ENCODE measurements around the gene SEPTIN2. TPM values are rescaled to one million over a fixed set of nuclear protein-coding genes. Genes with fewer than 3 reads are reported as not detected.

SEPTIN2 gene
- total and polyA plus RNA-seq, 2 donors from 2014 or later: 187 to 435 TPM

DNA sequence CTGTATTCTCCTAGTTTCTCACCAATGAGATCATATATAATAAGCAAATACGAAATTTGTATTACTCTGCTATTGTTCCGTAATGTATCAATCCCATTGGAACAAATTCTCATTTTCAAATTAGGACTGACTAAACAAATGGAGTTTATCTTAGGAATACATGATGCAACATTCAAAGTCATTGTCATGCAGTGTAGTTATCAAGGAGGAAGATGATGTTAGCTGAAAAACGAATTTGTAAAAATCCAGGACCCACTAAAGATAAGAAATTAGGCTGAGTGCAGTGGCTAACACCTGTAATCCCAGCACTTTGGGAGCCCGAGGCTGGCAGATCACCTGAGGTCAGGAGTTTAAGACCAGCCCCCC, 14.9 kb downstream of the SEPTIN2 start:
- Histone ChIP-seq H3K9ac (ENCODE audit: low read length in 3 of 3) (no peak overlapping the region), H3K27me3 (ENCODE audit: control insufficient read depth, insufficient read depth, low read length) (no peaks in the 10 kb centered on the region), H3K27ac (ENCODE audit: low read depth in 2 of 2, low read length in 2 of 2) (no peak overlapping the region), H3K36me3 (ENCODE audit: control insufficient read depth in 2 of 3, insufficient read depth in 3 of 3, low read length in 3 of 3) (peaks cover 6 to 10% (median 6%) of the 10 kb centered on the region in 3 donors), H3K4me3 (ENCODE audit: low read length in 3 of 3) (no peak overlapping the region), H3K4me1 (ENCODE audit: control insufficient read depth in 2 of 3, insufficient read depth in 2 of 3, low read depth in 1 of 3, low read length in 3 of 3) (no peaks in the 10 kb centered on the region), H3K9me3 (ENCODE audit: control insufficient read depth in 2 of 3, insufficient read depth in 1 of 3, low read length in 3 of 3) (no peaks in the 10 kb centered on the region)
- DNase-seq: no peak
- no peak for FAIRE-seq
- TF ChIP-seq, protein P1, sequence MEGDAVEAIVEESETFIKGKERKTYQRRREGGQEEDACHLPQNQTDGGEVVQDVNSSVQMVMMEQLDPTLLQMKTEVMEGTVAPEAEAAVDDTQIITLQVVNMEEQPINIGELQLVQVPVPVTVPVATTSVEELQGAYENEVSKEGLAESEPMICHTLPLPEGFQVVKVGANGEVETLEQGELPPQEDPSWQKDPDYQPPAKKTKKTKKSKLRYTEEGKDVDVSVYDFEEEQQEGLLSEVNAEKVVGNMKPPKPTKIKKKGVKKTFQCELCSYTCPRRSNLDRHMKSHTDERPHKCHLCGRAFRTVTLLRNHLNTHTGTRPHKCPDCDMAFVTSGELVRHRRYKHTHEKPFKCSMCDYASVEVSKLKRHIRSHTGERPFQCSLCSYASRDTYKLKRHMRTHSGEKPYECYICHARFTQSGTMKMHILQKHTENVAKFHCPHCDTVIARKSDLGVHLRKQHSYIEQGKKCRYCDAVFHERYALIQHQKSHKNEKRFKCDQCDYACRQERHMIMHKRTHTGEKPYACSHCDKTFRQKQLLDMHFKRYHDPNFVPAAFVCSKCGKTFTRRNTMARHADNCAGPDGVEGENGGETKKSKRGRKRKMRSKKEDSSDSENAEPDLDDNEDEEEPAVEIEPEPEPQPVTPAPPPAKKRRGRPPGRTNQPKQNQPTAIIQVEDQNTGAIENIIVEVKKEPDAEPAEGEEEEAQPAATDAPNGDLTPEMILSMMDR (IDR thresholded peaks at IDR 0.05; ENCODE audit: borderline replicate concordance, extremely low read depth, insufficient read depth): no peak
- intact Hi-C loops (cut with DNase I): no loop called here

DNA sequence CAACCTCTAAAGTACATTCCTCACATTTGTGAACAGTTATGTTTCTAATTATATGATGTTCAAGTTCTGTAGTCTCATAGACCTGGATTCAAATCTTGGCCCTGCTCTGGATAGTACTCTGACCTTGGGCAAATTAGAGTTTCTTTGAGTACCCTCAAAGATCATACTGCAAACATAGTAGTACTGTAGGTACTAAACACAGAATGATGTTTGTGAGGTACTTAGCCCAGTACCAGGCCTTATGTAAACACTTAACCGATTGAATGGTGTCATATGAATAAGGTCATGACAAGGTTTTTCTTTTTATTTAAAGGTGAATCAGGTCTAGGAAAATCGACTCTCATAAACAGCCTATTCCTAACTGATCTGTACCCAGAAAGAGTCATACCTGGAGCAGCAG, 19.1 kb downstream of the SEPTIN2 start:
- Histone ChIP-seq H3K4me1 (ENCODE audit: control insufficient read depth in 2 of 3, insufficient read depth in 2 of 3, low read depth in 1 of 3, low read length in 3 of 3) (no peaks in the 10 kb centered on the region), H3K27ac (ENCODE audit: low read depth in 2 of 2, low read length in 2 of 2) (no peak overlapping the region), H3K4me3 (ENCODE audit: low read length in 3 of 3) (no peak overlapping the region), H3K27me3 (ENCODE audit: control insufficient read depth, insufficient read depth, low read length) (no peaks in the 10 kb centered on the region), H3K9me3 (ENCODE audit: control insufficient read depth in 2 of 3, insufficient read depth in 1 of 3, low read length in 3 of 3) (no peaks in the 10 kb centered on the region), H3K9ac (ENCODE audit: low read length in 3 of 3) (no peak overlapping the region), H3K36me3 (ENCODE audit: control insufficient read depth in 2 of 3, insufficient read depth in 3 of 3, low read length in 3 of 3) (peaks cover 7 to 27% (median 13%) of the 10 kb centered on the region in 3 donors)
- intact Hi-C loops (cut with DNase I): no loop called here
- no peak for FAIRE-seq
- TF ChIP-seq, protein P1 (IDR thresholded peaks at IDR 0.05; ENCODE audit: borderline replicate concordance, extremely low read depth, insufficient read depth): no peak
- no peak for DNase-seq

DNA sequence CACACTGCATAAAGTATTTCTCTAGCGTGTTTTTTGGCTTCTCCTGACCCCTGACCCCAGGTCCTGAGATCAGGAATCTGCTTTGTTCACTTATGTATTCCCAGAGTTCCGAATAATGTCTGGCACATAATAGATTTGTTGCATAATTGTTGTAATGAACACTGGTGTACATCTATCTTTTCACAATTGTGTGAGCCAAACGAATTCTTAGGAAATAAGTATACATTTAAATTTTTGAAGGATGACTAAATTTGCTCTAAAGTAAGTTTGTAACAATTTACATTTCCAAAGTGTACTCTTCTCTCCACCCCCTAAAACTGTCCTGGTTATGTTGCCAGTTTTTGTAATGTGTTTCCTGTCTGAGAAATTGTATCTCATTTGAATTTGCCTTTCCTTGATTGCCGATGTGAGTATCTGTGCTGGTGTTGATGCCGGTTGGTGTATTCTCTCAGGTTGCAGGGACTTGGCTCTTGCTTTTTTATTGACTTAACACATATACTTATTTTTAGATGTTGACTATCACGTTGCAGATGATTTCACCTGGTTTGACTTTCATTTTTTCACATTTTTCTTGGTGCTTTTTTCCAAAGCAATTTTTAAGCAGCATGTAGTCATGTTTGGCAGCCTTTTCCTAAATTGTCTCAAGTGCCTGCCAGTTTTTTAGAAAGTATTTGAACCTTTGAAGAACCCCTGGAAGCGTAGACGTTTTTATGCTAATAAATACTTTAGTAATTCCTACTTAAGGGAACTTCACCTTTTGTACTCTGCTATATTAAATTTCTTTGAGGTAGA, 24.3 kb downstream of the SEPTIN2 start:
- no peaks in the 10 kb centered on the region for H3K9me3 ChIP-seq (ENCODE audit: control insufficient read depth in 2 of 3, insufficient read depth in 1 of 3, low read length in 3 of 3)
- peaks cover 8 to 65% (median 32%) of the 10 kb centered on the region in 3 donors for H3K36me3 ChIP-seq (ENCODE audit: control insufficient read depth in 2 of 3, insufficient read depth in 3 of 3, low read length in 3 of 3)
- TF ChIP-seq, protein P1 (IDR thresholded peaks at IDR 0.05; ENCODE audit: borderline replicate concordance, extremely low read depth, insufficient read depth): no peak
- no peaks in the 10 kb centered on the region for H3K4me1 ChIP-seq (ENCODE audit: control insufficient read depth in 2 of 3, insufficient read depth in 2 of 3, low read depth in 1 of 3, low read length in 3 of 3)
- H3K27me3 ChIP-seq (ENCODE audit: control insufficient read depth, insufficient read depth, low read length): no peaks in the 10 kb centered on the region
- H3K4me3 ChIP-seq (ENCODE audit: low read length in 3 of 3): no peak overlapping the region
- H3K9ac ChIP-seq (ENCODE audit: low read length in 3 of 3): no peak overlapping the region
- FAIRE-seq (no peak), DNase-seq (no peak)
- intact Hi-C loops (cut with DNase I): no loop called here
- H3K27ac ChIP-seq (ENCODE audit: low read depth in 2 of 2, low read length in 2 of 2): no peak overlapping the region
